ENCODE data around the gene SAMD4B.
"Not testable (repeated sequence)": the region's sequence is repeated elsewhere in the genome, so short reads cannot be mapped to it uniquely, and the experiment has no call there.

The SAMD4B gene

GRCh38 chr19:39335168-39335548 is 7.1 kb upstream of the SAMD4B start:
- no peak for DNase-seq (ENCODE audit: low read depth in 2 of 2)

GRCh38 chr19:39336483-39336882 is 5.7 kb upstream of the SAMD4B start:
- DNase-seq (ENCODE audit: low read depth in 2 of 2): no peak

GRCh38 chr19:39339674-39340073 is 2.5 kb upstream of the SAMD4B start:
- DNase-seq (ENCODE audit: low read depth in 2 of 2): no peak

GRCh38 chr19:39340156-39340555 is 2.1 kb upstream of the SAMD4B start:
- DNase-seq (ENCODE audit: low read depth in 2 of 2): not testable (repeated sequence)

GRCh38 chr19:39341129-39341718 is 997 bp upstream of the SAMD4B start:
- no peak for DNase-seq (ENCODE audit: low read depth in 2 of 2)

- no peak for DNase-seq (ENCODE audit: low read depth in 2 of 2)
Measured at GRCh38 chr19:39342647-39343305, 555 bp downstream of the SAMD4B start.

- no peak for DNase-seq (ENCODE audit: low read depth in 2 of 2)
Measured at GRCh38 chr19:39345956-39346355, 3.7 kb downstream of the SAMD4B start.

GRCh38 chr19:39347332-39348164 is 5.3 kb downstream of the SAMD4B start:
- DNase-seq (ENCODE audit: low read depth in 2 of 2): no peak

- DNase-seq (ENCODE audit: low read depth in 2 of 2): no peak
Measured at GRCh38 chr19:39349326-39349725, 7.1 kb downstream of the SAMD4B start.

GRCh38 chr19:39350156-39350555 is 7.9 kb downstream of the SAMD4B start:
- DNase-seq (ENCODE audit: low read depth in 2 of 2): no peak

GRCh38 chr19:39351537-39352064 is 9.4 kb downstream of the SAMD4B start:
- no peak for DNase-seq (ENCODE audit: low read depth in 2 of 2)

GRCh38 chr19:39352381-39353255 is 10.4 kb downstream of the SAMD4B start:
- DNase-seq (ENCODE audit: low read depth in 2 of 2): no peak

GRCh38 chr19:39355253-39355652 is 13.0 kb downstream of the SAMD4B start:
- no peak for DNase-seq (ENCODE audit: low read depth in 2 of 2)

- no peak for DNase-seq (ENCODE audit: low read depth in 2 of 2)
Measured at GRCh38 chr19:39356073-39356472, 13.9 kb downstream of the SAMD4B start.

GRCh38 chr19:39356647-39357046 is 14.4 kb downstream of the SAMD4B start:
- no peak for DNase-seq (ENCODE audit: low read depth in 2 of 2)

GRCh38 chr19:39359026-39359425 is 16.8 kb downstream of the SAMD4B start:
- DNase-seq (ENCODE audit: low read depth in 2 of 2): no peak

GRCh38 chr19:39360599-39360998 is 18.4 kb downstream of the SAMD4B start:
- no peak for DNase-seq (ENCODE audit: low read depth in 2 of 2)

- DNase-seq (ENCODE audit: low read depth in 2 of 2): peak in 1 of 2 experiments; percentile 24
Measured at GRCh38 chr19:39362682-39363657, 20.7 kb downstream of the SAMD4B start.

GRCh38 chr19:39363901-39364457 is 21.8 kb downstream of the SAMD4B start:
- DNase-seq (ENCODE audit: low read depth in 2 of 2): peak in 1 of 2 experiments; percentile 50

- DNase-seq (ENCODE audit: low read depth in 2 of 2): no peak
Measured at GRCh38 chr19:39365531-39365930, 23.3 kb downstream of the SAMD4B start.
